NB4 (cell line): ENCODE results near the gene NDOR1.
A peak's percentile ranks its signal among the peaks of the same experiment; 100 is the strongest.
"Not testable (repeated sequence)": the region's sequence is repeated elsewhere in the genome, so short reads cannot be mapped to it uniquely, and the experiment has no call there.

ENCODE experiments used
- DNase-seq: peaks from one replicate; pipeline ENCODE4 v3.0.0; 2010; ENCODE audit warnings: low read depth
- H3K4me3 ChIP-seq: one replicate; pipeline ENCODE4 v1.5.1; 2011; ENCODE audit warnings: mild to moderate bottlenecking, low read depth, low read length, moderate library complexity
- CTCF ChIP-seq: IDR thresholded peaks from one replicate; pipeline ENCODE4 v1.5.1; 2012; ENCODE audit warnings: low read depth, low read length
- MAX ChIP-seq: IDR thresholded peaks from 2 replicates; pipeline ENCODE4 v1.6.1; 2011; ENCODE audit warnings: low read depth, low read length
- MYC ChIP-seq: IDR thresholded peaks from 2 replicates; pipeline ENCODE4 v1.6.1; 2011; ENCODE audit warnings: low read depth, low read length
- POLR2A ChIP-seq: IDR thresholded peaks from 2 replicates; pipeline ENCODE4 v1.6.1; 2011; ENCODE audit warnings: mild to moderate bottlenecking; ENCODE audit not compliant: insufficient read length; ENCODE audit errors: extremely low read depth

Gene NDOR1

GRCh38 chr9:137240318-137240840 is 34.9 kb downstream of the NDOR1 start:
- TF ChIP-seq MYC: peak; percentile 86; the same call in 1 of the 2 replicates
- TF ChIP-seq POLR2A: no peak
- peak; percentile 85 for TF ChIP-seq MAX
- TF ChIP-seq CTCF: no peak
- DNase-seq: peak; percentile 83
- peak overlapping the region; percentile 81 for H3K4me3 ChIP-seq

GRCh38 chr9:137240841-137241489 is 35.5 kb downstream of the NDOR1 start, which contains the start of gene TUBB4B:
TSS of gene TUBB4B (plus strand) at chr9:137241287. CDS start at chr9:137241361, 74 bp downstream.
- DNase-seq: peak; percentile 100
- peak; percentile 99 for TF ChIP-seq POLR2A
- TF ChIP-seq MAX: peak; percentile 39; the same call in 1 of the 2 replicates
- no peak for TF ChIP-seq CTCF
- TF ChIP-seq MYC: peak; percentile 65
- peak within 1 kb of the TSS; percentile 83 for H3K4me3 ChIP-seq

GRCh38 chr9:137241490-137242268 is 36.2 kb downstream of the NDOR1 start:
- TF ChIP-seq MYC (no peak), CTCF (no peak), MAX (no peak), POLR2A (no peak)
- DNase-seq: peak; percentile 63
- H3K4me3 ChIP-seq: peak overlapping the region; percentile 83

- TF ChIP-seq POLR2A (no peak), MAX (no peak), CTCF (no peak), MYC (no peak)
- no peak for DNase-seq
- H3K4me3 ChIP-seq: peak overlapping the region; percentile 83
Measured at GRCh38 chr9:137242269-137243203, 37.0 kb downstream of the NDOR1 start.

- DNase-seq: not testable (repeated sequence)
- peak overlapping the region; percentile 83 for H3K4me3 ChIP-seq
Measured at GRCh38 chr9:137243266-137243625, 37.7 kb downstream of the NDOR1 start.
